Spleen (tissue), 7 donors: Measurements from ENCODE around the gene EML6.

Experiments
- POLR2AphosphoS5 ChIP-seq, 3 donors: sonication (generic); formaldehyde crosslinking; IDR thresholded peaks; one replicate each; pipeline ENCODE4 v1.5.1; 2017; ENCODE audit warnings: antibody characterized with exemption in 3 of 3
- TF ChIP-seq, protein P1 (sequence below), 11 experiments: fragments of 200-600 bp in 7 of 11; fragments of 450-650 bp in 4 of 11; sonication (generic) in 4 of 11; IDR thresholded peaks in 8 of 11; conservative IDR thresholded peaks in 3 of 11; 1 replicate in 7 of 11; 2 replicates in 4 of 11; pipeline versions ENCODE4 v1.4.0 to v1.8.0; 2016 to 2021; ENCODE audit warnings: antibody characterized with exemption in 11 of 11, inconsistent platforms in 4 of 11, mild to moderate bottlenecking in 1 of 11
- donor health status: DM: no; HTN: no; CAD: no; lungs with moderate emphysema.
- donor health status: DM: no; HTN: no; CAD: no.
- donor health status: DM: no; HTN: no; CAD: no.

DNA sequence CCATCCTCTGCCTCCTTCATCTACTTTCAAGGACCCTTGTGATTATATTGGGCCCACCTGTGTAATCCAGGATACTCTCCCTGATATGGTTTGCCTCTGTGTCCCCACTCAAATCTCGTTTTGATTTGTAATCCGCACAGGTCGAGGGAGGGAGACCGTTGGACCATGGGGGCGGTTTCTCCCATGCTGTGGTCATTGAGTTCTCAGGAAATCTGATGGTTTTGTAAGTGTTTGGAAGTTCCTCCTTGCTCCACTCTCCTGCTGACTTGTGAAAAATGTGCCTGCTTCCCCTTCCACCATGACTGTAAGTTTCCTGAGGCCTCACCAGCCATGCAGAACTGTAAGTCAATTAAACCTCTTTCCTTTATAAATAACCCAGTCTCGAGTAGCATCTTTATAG is 42.0 kb upstream of the EML6 start:
- TF ChIP-seq, protein P1, sequence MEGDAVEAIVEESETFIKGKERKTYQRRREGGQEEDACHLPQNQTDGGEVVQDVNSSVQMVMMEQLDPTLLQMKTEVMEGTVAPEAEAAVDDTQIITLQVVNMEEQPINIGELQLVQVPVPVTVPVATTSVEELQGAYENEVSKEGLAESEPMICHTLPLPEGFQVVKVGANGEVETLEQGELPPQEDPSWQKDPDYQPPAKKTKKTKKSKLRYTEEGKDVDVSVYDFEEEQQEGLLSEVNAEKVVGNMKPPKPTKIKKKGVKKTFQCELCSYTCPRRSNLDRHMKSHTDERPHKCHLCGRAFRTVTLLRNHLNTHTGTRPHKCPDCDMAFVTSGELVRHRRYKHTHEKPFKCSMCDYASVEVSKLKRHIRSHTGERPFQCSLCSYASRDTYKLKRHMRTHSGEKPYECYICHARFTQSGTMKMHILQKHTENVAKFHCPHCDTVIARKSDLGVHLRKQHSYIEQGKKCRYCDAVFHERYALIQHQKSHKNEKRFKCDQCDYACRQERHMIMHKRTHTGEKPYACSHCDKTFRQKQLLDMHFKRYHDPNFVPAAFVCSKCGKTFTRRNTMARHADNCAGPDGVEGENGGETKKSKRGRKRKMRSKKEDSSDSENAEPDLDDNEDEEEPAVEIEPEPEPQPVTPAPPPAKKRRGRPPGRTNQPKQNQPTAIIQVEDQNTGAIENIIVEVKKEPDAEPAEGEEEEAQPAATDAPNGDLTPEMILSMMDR (IDR thresholded peaks at IDR 0.05 in 8 of 11, conservative IDR thresholded peaks at IDR 0.05 in 3 of 11), result no peak
- no peak for TF ChIP-seq POLR2AphosphoS5 (IDR thresholded peaks at IDR 0.05)
